Activated CD4-positive, alpha-beta T cell treated with anti-CD3 and anti-CD28 coated beads, Interleukin-2, Interleukin-4, amounts not matched to agents 100 ng/mL and 50 ng/mL, durations not matched to agents 16 hours and 8 hours (primary cell): ENCODE results near the gene PDE8A.
A peak's percentile ranks its signal among the peaks of the same experiment; 100 is the strongest.
"Not testable (repeated sequence)": the region's sequence is repeated elsewhere in the genome, so short reads cannot be mapped to it uniquely, and the experiment has no call there.

Experiments used
- DNase-seq: peaks from one replicate; pipeline ENCODE4 v3.0.0-alpha.2; 2020; ENCODE audit warnings: low spot score

PDE8A gene

DNA sequence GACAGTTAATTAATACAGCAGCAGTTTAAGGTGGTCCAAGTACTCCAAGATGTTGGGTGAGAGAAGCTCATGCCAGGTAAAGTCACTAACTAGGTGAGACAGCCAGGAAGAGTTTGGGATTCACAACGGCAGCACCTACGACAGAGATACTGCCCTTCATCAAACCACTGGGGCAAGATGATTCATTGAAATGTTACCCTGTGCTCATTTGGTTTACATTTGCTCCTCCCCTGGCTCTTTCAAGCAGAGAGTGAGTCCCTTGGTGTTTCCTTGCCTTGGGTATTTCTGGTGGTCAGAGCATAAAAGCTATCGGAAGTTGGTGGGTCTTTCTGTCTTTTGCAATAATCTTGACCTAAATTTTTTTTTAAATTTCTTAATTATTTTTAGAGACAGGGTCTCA is 19.9 kb upstream of the PDE8A start:
- DNase-seq: no peak

DNA sequence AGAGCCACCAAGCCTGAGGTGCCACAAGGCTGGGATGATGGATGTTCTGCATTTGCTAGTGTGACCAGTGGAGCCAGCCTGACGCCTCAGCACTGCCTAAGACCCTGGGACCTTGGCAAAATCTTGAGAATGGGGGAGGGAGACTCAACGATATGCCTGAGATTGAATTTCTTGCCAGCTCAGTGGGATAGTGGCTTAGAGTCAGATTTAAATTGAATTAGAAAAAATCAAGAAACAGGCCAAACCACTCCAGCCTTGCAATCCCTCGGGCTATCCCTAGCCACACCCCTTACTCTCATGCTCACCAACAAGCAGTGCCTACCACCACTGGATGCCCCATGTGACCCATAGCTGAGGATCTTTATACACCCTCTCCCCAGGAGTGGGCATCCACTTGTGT is 18.7 kb upstream of the PDE8A start:
- DNase-seq: no peak

GRCh38 chr15:84967380-84967779 is 14.3 kb upstream of the PDE8A start:
- DNase-seq: no peak

DNA sequence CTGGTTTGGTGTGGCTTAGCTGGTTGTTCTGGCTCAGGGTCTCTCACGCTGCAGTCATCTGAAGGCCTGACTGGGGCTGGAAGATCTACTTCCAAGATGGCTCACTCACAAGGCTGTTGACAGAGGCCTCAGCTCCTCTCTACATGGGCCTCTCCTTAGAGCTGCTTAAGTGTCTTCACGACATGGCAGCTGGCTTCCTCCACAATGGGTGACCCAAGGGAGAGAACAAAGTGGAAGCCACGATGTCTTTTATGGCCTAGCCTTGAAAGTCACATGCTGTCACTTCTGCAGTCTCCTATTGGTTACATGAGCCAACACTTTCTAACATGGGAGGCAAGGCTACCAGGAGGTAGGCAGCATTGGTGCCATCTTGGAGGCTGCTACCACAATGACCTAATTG is 13.4 kb upstream of the PDE8A start:
- no peak for DNase-seq

- no peak for DNase-seq
Measured at GRCh38 chr15:84969257-84969656, 12.4 kb upstream of the PDE8A start.

DNA sequence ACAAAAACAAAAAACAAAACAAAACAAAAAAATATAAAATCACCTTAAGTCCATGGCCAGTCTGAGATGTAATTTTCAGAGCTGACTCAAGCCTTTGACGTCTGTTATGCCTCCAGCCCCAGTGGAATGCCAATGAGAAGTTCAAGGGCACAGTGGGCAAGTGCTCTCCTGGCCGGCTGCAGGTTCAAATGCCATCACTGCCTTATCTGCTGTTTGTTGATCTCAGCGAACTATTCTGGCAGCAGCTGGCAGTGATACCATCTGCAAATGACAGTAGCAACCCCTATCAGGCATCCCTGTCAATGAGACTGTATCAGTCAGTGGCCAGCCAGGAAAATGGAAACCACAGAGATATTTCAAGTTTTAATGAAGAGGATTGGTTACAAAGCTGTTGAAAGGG is 10.8 kb upstream of the PDE8A start:
- no peak for DNase-seq

- no peak for DNase-seq
Measured at GRCh38 chr15:84973492-84974460, 7.9 kb upstream of the PDE8A start.

- DNase-seq: no peak
Measured at GRCh38 chr15:84975871-84976351, 5.7 kb upstream of the PDE8A start.

- DNase-seq: no peak
Measured at GRCh38 chr15:84976746-84977345, 4.8 kb upstream of the PDE8A start.

- no peak for DNase-seq
Measured at GRCh38 chr15:84979651-84980050, 2.0 kb upstream of the PDE8A start.

GRCh38 chr15:84980196-84981053 is 1.2 kb upstream of the PDE8A start:
- peak; percentile 74 for DNase-seq

DNA sequence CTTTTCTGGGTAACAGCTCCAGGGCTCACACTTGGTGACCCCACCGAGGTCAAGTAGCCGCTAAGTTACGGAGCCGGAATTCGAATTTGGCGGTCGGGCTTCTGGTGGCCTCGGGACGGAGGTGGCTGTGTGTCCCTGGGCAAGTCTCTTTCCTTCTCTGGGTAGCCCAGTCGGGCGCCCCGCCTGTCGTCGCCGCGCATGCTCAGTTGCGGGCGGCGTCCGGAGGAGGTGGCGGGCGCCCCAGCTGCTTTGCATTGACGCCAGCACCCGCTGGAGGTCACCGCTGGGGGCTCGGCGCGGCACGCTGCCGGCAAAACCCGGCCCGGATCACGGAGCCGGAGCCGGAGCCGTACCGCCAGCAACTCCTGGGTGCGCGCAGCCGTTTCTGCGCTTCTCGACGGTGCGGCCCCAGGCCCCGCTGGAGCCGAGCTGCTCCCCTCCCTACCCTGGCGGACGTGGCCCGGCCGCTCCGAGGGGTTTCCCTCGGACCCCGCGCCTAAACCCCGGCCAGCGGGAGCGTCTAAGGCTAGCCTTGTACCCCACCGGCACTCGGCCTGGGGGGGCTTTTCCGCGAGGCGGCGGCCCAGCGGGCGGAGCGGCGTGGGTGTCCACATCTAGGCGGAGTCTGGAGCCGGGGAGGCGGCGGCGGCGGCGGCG is 474 bp upstream of the PDE8A start:
- DNase-seq: peak; percentile 96

DNA sequence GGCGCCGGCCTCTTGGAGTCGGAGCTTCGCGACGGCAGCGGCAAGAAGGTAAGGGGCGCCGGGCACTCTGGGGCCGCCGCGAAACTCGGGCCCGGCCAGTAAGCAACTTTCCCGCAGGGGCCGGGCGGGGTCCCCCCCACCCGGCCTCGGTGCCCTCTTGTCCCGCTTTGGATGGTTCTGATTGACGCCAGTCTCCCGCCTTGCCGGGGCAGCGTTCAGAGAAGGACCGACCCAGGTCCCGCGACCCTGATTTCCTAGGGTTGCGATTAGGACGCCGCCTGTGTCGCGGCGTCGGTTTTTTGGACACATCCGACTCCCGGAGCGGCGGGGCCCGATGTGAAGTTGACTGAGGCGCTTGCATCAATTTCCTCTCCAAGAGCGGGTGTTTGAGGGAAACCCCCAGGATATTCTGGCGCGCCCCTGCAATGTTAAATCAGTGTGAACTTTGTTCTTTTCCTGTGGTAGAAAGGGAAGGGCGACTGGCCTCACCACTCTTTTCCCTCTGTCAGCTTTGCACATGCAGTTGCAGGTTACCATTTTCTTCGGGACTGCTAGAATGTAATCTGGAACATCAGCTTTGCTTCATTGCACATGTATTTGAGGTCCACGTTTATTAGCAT is 755 bp downstream of the PDE8A start:
- peak; percentile 42 for DNase-seq

GRCh38 chr15:84983294-84983693 is 1.6 kb downstream of the PDE8A start:
- no peak for DNase-seq

- DNase-seq: no peak
Measured at GRCh38 chr15:84983711-84984110, 2.1 kb downstream of the PDE8A start.

- DNase-seq: no peak
Measured at GRCh38 chr15:84985158-84985557, 3.5 kb downstream of the PDE8A start.

- DNase-seq: not testable (repeated sequence)
Measured at GRCh38 chr15:84987351-84987750, 5.7 kb downstream of the PDE8A start.

DNA sequence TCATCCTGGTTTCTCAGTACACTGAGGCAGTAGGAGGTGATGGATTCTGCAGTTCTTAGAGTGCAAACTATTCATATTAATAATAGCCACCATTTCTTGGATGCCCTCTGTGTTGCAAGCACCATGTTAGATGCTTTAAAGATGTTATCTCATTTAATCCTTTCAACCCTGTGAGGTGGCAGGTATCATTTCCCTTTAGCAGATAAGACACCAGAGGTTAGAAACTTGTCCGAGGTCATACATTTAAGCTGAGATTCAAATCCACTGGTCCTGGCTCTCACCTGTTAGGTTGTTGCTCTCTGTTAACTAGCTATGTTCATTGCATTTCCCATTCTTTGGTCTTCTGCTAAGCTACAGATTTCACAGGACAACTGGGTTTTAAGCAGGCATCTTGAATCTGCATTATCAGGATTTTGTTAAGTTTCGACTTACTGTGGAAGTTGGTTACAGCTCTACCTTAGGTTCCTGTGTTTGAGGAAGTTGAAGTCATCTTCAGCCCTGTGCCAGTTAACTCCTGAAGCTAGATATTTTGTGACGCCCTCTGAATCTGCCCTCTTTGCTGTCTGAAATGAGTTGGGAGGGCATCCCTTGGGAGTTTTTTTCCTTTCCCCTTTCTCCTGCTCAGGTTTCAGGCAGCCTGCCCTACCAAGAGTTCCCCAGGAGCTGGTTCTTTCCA is 6.4 kb downstream of the PDE8A start:
- peak; percentile 21 for DNase-seq

DNA sequence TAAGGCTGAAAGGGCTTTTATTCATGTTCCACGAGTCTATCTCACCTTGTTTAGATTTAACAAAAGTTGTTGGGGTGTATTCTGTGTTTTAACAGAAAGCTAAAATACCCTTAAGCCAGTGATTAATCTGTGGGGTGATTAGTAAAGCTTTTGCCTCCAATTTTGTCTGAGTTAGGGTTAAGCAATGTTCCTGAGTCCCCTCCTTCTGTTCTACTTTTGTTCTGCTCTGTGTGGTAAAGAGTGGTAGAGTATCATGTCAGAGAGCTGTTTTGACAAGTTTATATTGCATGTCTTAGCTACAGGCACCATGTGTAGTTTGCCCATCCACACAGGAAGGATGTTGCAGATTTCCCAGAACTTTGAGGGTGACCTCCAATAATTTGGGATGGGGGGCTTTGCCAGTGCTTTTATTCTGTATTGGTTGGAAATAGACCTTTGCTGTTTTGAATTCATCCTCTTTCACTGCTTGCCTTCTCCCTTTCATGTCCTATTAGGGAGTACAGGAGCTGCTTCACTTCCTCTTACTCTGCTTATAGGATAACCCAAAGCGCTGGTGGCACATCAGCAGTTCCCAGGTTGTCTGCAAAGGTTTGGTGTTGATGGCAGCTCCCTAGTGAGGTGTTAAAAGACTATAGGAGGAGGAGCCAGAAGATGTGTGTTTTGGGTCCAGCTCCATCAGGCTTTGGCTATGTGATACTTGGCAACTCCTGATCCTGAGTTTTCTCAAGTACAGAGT is 7.4 kb downstream of the PDE8A start:
- DNase-seq: no peak

DNA sequence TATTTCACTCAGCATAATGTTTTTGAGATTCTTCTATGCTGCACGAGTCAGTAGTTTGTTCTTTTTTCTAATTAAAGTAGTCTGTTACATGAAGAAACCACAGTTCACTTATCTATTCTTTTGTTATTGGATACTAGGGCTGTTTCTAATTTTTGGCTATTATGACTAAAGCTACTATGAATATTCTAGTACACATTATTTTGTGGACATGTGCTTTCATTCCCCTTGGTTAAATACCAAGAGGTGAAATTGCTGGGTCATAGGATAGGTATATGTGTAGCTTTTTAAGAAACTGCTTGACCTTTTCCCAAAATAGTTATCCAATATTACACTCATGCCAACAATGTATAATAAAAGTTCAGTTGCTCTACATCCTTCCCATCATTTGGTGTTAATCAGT is 8.9 kb downstream of the PDE8A start:
- DNase-seq: no peak
